WTC11 (cell line): ENCODE measurements around the gene HRH1. TPM values are rescaled to one million over a fixed set of nuclear protein-coding genes. Genes with fewer than 3 reads are reported as not detected.

Experiments
- ATAC-seq: fragments of 200-7000 bp; cut with Tn5 transposase; 2 replicates; pipeline ENCODE4 v1.10.0; 2021; ENCODE audit warnings: mild to moderate bottlenecking, moderate library complexity
- CTCF ChIA-PET: fragments of 300-600 bp; sonication (Branson Sonifier 250); formaldehyde crosslinking; loops from one replicate; lab custom pipeline; 2021; ENCODE audit warnings: antibody characterized with exemption; lab: Charles Lee
- POLR2A ChIA-PET: fragments of 350-600 bp; sonication (Branson Sonifier 250); formaldehyde crosslinking; loops from one replicate; lab custom pipeline; 2021; ENCODE audit warnings: antibody characterized with exemption; lab: Charles Lee
- DNase-seq: peaks from one replicate; pipeline ENCODE4 v3.0.0; 2021; ENCODE audit warnings: low spot score
- H3K27ac Mint-ChIP-seq: 2 replicates; pipeline ENCODE4 v1.8.0; 2021; ENCODE audit warnings: mixed read lengths
- H3K27me3 Mint-ChIP-seq: 2 replicates; pipeline ENCODE4 v1.8.0; 2021; ENCODE audit warnings: low read depth, mild to moderate bottlenecking, moderate library complexity, mixed read lengths
- H3K36me3 Mint-ChIP-seq: 2 replicates; pipeline ENCODE4 v1.8.0; 2021; ENCODE audit warnings: mixed read lengths
- H3K4me1 Mint-ChIP-seq: 2 replicates; pipeline ENCODE4 v1.8.0; 2022; ENCODE audit warnings: mixed read lengths
- H3K4me3 Mint-ChIP-seq: 2 replicates; pipeline ENCODE4 v1.8.0; 2021; ENCODE audit warnings: mild to moderate bottlenecking, moderate library complexity, mixed read lengths
- H3K9me3 Mint-ChIP-seq: 2 replicates; pipeline ENCODE4 v1.8.0; 2021; ENCODE audit warnings: mixed read lengths
- AFF4 ChIP-seq: sonication (generic); formaldehyde crosslinking; IDR thresholded peaks from 2 replicates; pipeline ENCODE4 v1.8.1; 2023; ENCODE audit warnings: mild to moderate bottlenecking, missing genetic modification reagents, borderline replicate concordance
- CREB1 ChIP-seq: sonication (generic); formaldehyde crosslinking; IDR thresholded peaks from 2 replicates; pipeline ENCODE4 v1.8.0; 2023; ENCODE audit warnings: mild to moderate bottlenecking, missing genetic modification reagents
- E2F4 ChIP-seq: sonication (generic); formaldehyde crosslinking; IDR thresholded peaks from 2 replicates; pipeline ENCODE4 v1.8.1; 2022; ENCODE audit warnings: low read depth, mild to moderate bottlenecking, moderate library complexity, missing genetic modification reagents, borderline replicate concordance
- ESRRA ChIP-seq: sonication (generic); formaldehyde crosslinking; IDR thresholded peaks from 2 replicates; pipeline ENCODE4 v1.8.1; 2022; ENCODE audit warnings: mild to moderate bottlenecking, missing genetic modification reagents, borderline replicate concordance
- FOXJ3 ChIP-seq: sonication (generic); formaldehyde crosslinking; IDR thresholded peaks from 2 replicates; pipeline ENCODE4 v1.9.0; 2021; ENCODE audit warnings: missing genetic modification reagents, mild to moderate bottlenecking, borderline replicate concordance
- GABPB1 ChIP-seq: sonication (generic); formaldehyde crosslinking; IDR thresholded peaks from 2 replicates; pipeline ENCODE4 v1.8.1; 2023; ENCODE audit warnings: mild to moderate bottlenecking, missing genetic modification reagents
- KAT7 ChIP-seq: sonication (generic); formaldehyde crosslinking; IDR thresholded peaks from 2 replicates; pipeline ENCODE4 v1.8.1; 2023; ENCODE audit warnings: missing genetic modification reagents, mild to moderate bottlenecking, borderline replicate concordance
- MAX ChIP-seq: sonication (generic); formaldehyde crosslinking; IDR thresholded peaks from 2 replicates; pipeline ENCODE4 v1.8.0; 2022; ENCODE audit warnings: mild to moderate bottlenecking, missing genetic modification reagents
- MLX ChIP-seq: sonication (generic); formaldehyde crosslinking; IDR thresholded peaks from 2 replicates; pipeline ENCODE4 v1.8.1; 2023; ENCODE audit warnings: mild to moderate bottlenecking, missing genetic modification reagents, moderate library complexity
- MYBL2 ChIP-seq: sonication (generic); formaldehyde crosslinking; IDR thresholded peaks from 2 replicates; pipeline ENCODE4 v1.8.1; 2023; ENCODE audit warnings: mild to moderate bottlenecking, moderate library complexity, missing genetic modification reagents
- PRDM15 ChIP-seq: sonication (generic); formaldehyde crosslinking; IDR thresholded peaks from 2 replicates; pipeline ENCODE4 v1.8.0; 2022; ENCODE audit warnings: missing genetic modification reagents
- SMAD4 ChIP-seq: sonication (generic); formaldehyde crosslinking; IDR thresholded peaks from 2 replicates; pipeline ENCODE4 v1.8.0; 2022; ENCODE audit warnings: mild to moderate bottlenecking, missing genetic modification reagents
- TEAD1 ChIP-seq: sonication (generic); formaldehyde crosslinking; IDR thresholded peaks from 2 replicates; pipeline ENCODE4 v1.8.0; 2022; ENCODE audit warnings: mild to moderate bottlenecking, missing genetic modification reagents
- TEAD4 ChIP-seq: sonication (generic); formaldehyde crosslinking; IDR thresholded peaks from 2 replicates; pipeline ENCODE4 v1.8.0; 2022; ENCODE audit warnings: mild to moderate bottlenecking, missing genetic modification reagents
- TP53 ChIP-seq: sonication (generic); formaldehyde crosslinking; IDR thresholded peaks from 2 replicates; pipeline ENCODE4 v1.8.1; 2023; ENCODE audit warnings: mild to moderate bottlenecking, missing genetic modification reagents
- ZMAT4 ChIP-seq: fragments of 250-450 bp; sonication (Bioruptor Pico); IDR thresholded peaks from 2 replicates; pipeline ENCODE4 v1.9.0; 2021; ENCODE audit warnings: mild to moderate bottlenecking
- ZNF396 ChIP-seq: fragments of 250-450 bp; sonication (Bioruptor Pico); IDR thresholded peaks from 2 replicates; pipeline ENCODE4 v1.8.0; 2021; ENCODE audit warnings: mild to moderate bottlenecking, moderate library complexity, borderline replicate concordance
- total RNA-seq: library from RNA; stranded (reverse); gene quantifications from 3 replicates; pipeline ENCODE4 v1.2.3, GENCODE V29; 2021

Gene HRH1
- total RNA-seq, 1 experiment from 2014 or later: not detected

GRCh38 chr3:11150256-11150655, 4.0 kb upstream of the HRH1 start (continued):
- TF ChIP-seq E2F4 (CRISPR knock-in tag) (no peak), AFF4 (CRISPR knock-in tag) (no peak), MAX (CRISPR knock-in tag) (no peak), CREB1 (CRISPR knock-in tag) (no peak), ZNF396 (CRISPR knock-in tag) (no peak), MYBL2 (no peak), TP53 (no peak), TEAD4 (CRISPR knock-in tag) (no peak)

- Mint-ChIP-seq H3K27ac (no peak overlapping the region), H3K36me3 (no peaks in the 10 kb centered on the region), H3K4me3 (no peak overlapping the region), H3K9me3 (peaks cover 5% of the 10 kb centered on the region), H3K27me3 (peaks cover 70% of the 10 kb centered on the region), H3K4me1 (peaks cover 12% of the 10 kb centered on the region)
- POLR2A ChIA-PET: no interaction called here
- TF ChIP-seq KAT7 (CRISPR knock-in tag) (no peak), MLX (CRISPR knock-in tag) (no peak), TP53 (no peak)
- CTCF ChIA-PET: interaction anchor here (1.3 kb wide), 1 partner anchor 91 kb away, joined by 8 read pairs; no protein-coding TSS in a partner anchor
- DNase-seq: no peak
- ATAC-seq: no peak
Observed at GRCh38 chr3:11152301-11152700, 2.0 kb upstream of the HRH1 start.

GRCh38 chr3:11154953-11155325, 646 bp downstream of the HRH1 start:
- peak; percentile 54 for DNase-seq
- Mint-ChIP-seq H3K4me3 (peak overlapping the region; percentile 83), H3K9me3 (no peaks in the 10 kb centered on the region), H3K27me3 (peaks cover 74% of the 10 kb centered on the region), H3K36me3 (no peaks in the 10 kb centered on the region), H3K27ac (no peak overlapping the region), H3K4me1 (peaks cover 12% of the 10 kb centered on the region)
- TF ChIP-seq CREB1 (CRISPR knock-in tag): no peak
- peak; percentile 45; the same call in 1 of the 2 replicates for TF ChIP-seq TEAD1 (CRISPR knock-in tag)
- TF ChIP-seq ESRRA (CRISPR knock-in tag): no peak
- 0 out of 2 replicates have a peak, but pooled peaks have one; percentile 36 for TF ChIP-seq MAX (CRISPR knock-in tag)
- CTCF ChIA-PET: interaction anchor here (0.7 to 3.9 kb wide), 28 partner anchors 8 to 484 kb away, joined by 3 to 52 read pairs (median 4); partner anchors contain the start of gene ATG7
- ATAC-seq: peak; percentile 78
- POLR2A ChIA-PET: no interaction called here

- DNase-seq (peak; percentile 70), ATAC-seq (peak; percentile 90)
- Mint-ChIP-seq H3K4me1 (peaks cover 12% of the 10 kb centered on the region), H3K9me3 (no peaks in the 10 kb centered on the region), H3K27me3 (peaks cover 70% of the 10 kb centered on the region), H3K36me3 (no peaks in the 10 kb centered on the region), H3K4me3 (peak overlapping the region; percentile 83), H3K27ac (no peak overlapping the region)
- ChIA-PET POLR2A (no interaction called here), CTCF (interaction anchor here (0.6 to 3.9 kb wide), 30 partner anchors 9 to 483 kb away, joined by 3 to 52 read pairs (median 4); partner anchors contain the start of gene ATG7)
- TF ChIP-seq TEAD4 (CRISPR knock-in tag) (no peak), GABPB1 (CRISPR knock-in tag) (no peak), SMAD4 (no peak), TP53 (no peak), ZMAT4 (CRISPR knock-in tag) (no peak), PRDM15 (no peak), FOXJ3 (CRISPR knock-in tag) (no peak)
Observed at GRCh38 chr3:11155341-11156025, 1.2 kb downstream of the HRH1 start.
